Upper lobe of left lung (tissue), 4 donors: ENCODE measurements around the gene HPD.

ENCODE experiments used
- POLR2A ChIP-seq, 4 donors: fragments of 450-650 bp; IDR thresholded peaks; one replicate each; pipeline ENCODE4 v1.5.1; 2016 to 2017; ENCODE audit warnings: antibody characterized with exemption in 4 of 4, mild to moderate bottlenecking in 2 of 4
- TF ChIP-seq, protein P1 (sequence below), 6 experiments: fragments of 450-650 bp in 4 of 6; fragments of 200-600 bp in 2 of 6; sonication (generic) in 2 of 6; IDR thresholded peaks; one replicate each; pipeline ENCODE4 v1.5.1; 2016 to 2019; ENCODE audit warnings: antibody characterized with exemption in 6 of 6

DNA sequence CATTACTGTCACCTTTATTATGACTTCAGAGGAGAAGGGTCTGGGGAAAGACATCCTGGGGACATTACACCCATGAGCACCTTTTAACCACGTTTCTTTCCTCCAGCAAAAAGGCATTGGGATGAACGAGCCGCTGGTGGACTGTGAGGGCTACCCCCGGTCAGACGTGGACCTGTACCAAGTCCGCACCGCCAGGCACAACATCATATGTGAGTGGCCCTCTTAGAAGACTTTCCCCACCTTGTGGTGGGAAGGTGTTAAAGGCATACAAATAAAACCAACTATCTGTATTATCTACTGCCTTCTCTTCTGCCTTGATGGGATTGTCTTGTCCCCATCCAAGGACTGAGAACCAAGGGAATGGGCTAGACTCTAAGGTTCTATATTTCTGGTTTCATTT is 36.0 kb upstream of the HPD start:
- TF ChIP-seq, protein P1, sequence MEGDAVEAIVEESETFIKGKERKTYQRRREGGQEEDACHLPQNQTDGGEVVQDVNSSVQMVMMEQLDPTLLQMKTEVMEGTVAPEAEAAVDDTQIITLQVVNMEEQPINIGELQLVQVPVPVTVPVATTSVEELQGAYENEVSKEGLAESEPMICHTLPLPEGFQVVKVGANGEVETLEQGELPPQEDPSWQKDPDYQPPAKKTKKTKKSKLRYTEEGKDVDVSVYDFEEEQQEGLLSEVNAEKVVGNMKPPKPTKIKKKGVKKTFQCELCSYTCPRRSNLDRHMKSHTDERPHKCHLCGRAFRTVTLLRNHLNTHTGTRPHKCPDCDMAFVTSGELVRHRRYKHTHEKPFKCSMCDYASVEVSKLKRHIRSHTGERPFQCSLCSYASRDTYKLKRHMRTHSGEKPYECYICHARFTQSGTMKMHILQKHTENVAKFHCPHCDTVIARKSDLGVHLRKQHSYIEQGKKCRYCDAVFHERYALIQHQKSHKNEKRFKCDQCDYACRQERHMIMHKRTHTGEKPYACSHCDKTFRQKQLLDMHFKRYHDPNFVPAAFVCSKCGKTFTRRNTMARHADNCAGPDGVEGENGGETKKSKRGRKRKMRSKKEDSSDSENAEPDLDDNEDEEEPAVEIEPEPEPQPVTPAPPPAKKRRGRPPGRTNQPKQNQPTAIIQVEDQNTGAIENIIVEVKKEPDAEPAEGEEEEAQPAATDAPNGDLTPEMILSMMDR (IDR thresholded peaks at IDR 0.05), result no peak
- TF ChIP-seq POLR2A (IDR thresholded peaks at IDR 0.05), result no peak
